ENCODE data around the gene SHCBP1L. TPM values are rescaled to one million over a fixed set of nuclear protein-coding genes. Genes with fewer than 3 reads are reported as not detected.
"Not testable (repeated sequence)": the region's sequence is repeated elsewhere in the genome, so short reads cannot be mapped to it uniquely, and the experiment has no call there.

SHCBP1L gene
- total RNA-seq, 2 donors from 2014 or later, result not detected

DNA sequence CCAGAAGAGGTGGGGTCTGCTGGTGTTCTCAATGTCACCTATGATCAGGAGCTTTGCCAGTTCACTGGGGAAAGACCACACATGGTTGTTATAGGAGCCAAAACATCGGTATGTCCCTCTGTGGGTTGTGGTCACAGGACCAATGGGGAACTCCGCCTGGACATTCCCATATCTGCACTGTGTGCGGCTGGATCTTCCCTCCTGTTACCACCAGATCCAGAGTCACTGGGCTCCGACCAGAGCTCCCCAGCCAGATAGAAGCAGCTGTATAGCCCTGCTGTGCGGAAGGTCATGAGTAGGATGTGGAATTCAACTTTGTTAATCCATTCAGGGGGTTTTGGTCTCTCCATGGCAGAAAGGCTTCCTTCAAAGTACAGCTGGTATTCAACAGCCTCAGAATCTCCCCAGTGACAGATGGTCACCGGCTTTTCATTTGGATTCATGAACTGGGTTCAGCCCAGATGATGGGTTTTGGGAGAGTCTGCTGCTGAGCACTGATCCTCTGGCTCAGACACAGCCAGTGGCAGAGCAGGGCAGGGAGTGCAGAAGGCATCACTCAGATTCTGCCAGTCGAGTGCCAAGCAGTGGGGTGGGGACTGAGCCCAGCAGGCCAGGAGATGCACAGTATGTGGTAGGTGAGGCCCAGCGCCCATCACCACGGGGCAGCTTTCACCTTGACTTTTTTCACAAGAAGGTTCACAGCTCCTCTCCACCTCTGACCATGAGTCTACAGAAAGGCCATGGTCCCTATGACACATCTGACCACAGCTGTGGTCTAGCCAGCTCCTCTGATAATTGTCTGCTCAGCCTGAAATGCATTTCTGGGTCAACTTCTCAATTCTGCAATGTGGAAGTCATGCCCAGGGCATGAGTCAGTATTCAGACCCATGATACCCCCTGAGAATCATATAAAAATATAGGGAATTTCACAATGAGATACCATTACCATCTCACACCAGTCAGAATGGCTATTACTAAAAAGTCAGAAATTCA, 2.9 kb upstream of the SHCBP1L start:
- no peak for DNase-seq

DNA sequence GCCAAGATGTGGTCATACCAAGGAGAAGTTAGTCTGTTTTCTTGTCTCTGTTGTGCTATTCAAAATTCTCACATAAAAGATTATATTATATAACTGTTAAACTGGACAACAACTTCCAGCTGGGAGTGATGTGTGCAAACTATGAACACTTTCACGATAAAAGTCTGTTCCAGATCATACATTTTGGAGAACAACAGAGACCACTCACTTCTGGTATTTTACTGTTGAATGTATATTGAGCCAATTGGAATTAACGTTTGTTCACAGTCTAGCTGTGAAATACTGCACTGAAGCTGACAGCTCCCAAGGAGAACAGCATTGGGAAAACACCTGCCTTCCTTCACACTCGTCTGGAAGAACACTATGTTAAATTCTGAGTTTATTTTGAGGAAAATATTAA, 860 bp upstream of the SHCBP1L start:
- no peak overlapping the region for H3K4me3 ChIP-seq
- H3K4me1 ChIP-seq, result no peaks in the 10 kb centered on the region
- no peak overlapping the region for H3K27ac ChIP-seq
- no peak overlapping the region for H3K9ac ChIP-seq (ENCODE audit: low read depth in 2 of 2, low read length in 2 of 2)
- no peaks in the 10 kb centered on the region for H3K36me3 ChIP-seq
- intact Hi-C loops (cut with DNase I), result no loop called here
- H3K9me3 ChIP-seq, result no peaks in the 10 kb centered on the region
- DNase-seq, result no peak
- TF ChIP-seq, protein P1, sequence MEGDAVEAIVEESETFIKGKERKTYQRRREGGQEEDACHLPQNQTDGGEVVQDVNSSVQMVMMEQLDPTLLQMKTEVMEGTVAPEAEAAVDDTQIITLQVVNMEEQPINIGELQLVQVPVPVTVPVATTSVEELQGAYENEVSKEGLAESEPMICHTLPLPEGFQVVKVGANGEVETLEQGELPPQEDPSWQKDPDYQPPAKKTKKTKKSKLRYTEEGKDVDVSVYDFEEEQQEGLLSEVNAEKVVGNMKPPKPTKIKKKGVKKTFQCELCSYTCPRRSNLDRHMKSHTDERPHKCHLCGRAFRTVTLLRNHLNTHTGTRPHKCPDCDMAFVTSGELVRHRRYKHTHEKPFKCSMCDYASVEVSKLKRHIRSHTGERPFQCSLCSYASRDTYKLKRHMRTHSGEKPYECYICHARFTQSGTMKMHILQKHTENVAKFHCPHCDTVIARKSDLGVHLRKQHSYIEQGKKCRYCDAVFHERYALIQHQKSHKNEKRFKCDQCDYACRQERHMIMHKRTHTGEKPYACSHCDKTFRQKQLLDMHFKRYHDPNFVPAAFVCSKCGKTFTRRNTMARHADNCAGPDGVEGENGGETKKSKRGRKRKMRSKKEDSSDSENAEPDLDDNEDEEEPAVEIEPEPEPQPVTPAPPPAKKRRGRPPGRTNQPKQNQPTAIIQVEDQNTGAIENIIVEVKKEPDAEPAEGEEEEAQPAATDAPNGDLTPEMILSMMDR (IDR thresholded peaks at IDR 0.05), result no peak
- H3K27me3 ChIP-seq, result no peaks in the 10 kb centered on the region

More for the DNA sequence above, 2.9 kb upstream of the SHCBP1L start:
- Histone ChIP-seq H3K4me3 (no peak overlapping the region), H3K36me3 (no peaks in the 10 kb centered on the region), H3K27me3 (no peaks in the 10 kb centered on the region), H3K9ac (ENCODE audit: low read depth in 2 of 2, low read length in 2 of 2) (no peak overlapping the region), H3K27ac (no peak overlapping the region), H3K9me3 (no peaks in the 10 kb centered on the region), H3K4me1 (no peaks in the 10 kb centered on the region)
- TF ChIP-seq, protein P1 (IDR thresholded peaks at IDR 0.05), result no peak
- intact Hi-C loops (cut with DNase I), result no loop called here

DNA sequence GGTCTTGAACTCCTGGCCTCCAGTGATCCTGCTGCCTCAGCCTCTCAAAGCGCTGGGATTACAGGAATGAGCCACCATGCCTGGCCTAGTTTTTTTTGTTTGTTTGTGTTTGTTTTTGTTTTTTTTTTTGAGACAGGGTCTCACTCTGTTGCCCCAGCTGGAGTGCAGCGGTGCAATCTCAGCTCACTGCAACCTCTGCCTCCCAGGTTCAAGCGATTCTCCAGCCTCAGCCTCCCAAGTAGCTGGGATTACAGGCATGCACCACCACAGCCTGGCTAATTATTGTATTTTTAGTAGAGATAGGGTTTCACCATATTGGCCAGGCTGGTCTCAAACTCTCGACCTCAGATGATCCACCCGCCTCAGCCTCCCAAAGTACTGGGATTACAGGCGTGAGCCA, 9.6 kb downstream of the SHCBP1L start:
- H3K9me3 ChIP-seq; DNase-seq; H3K27me3 ChIP-seq; intact Hi-C loops (cut with DNase I); H3K4me3 ChIP-seq; H3K27ac ChIP-seq; H3K4me1 ChIP-seq; H3K9ac ChIP-seq (ENCODE audit: low read depth in 2 of 2, low read length in 2 of 2); H3K36me3 ChIP-seq: not testable (repeated sequence)

DNA sequence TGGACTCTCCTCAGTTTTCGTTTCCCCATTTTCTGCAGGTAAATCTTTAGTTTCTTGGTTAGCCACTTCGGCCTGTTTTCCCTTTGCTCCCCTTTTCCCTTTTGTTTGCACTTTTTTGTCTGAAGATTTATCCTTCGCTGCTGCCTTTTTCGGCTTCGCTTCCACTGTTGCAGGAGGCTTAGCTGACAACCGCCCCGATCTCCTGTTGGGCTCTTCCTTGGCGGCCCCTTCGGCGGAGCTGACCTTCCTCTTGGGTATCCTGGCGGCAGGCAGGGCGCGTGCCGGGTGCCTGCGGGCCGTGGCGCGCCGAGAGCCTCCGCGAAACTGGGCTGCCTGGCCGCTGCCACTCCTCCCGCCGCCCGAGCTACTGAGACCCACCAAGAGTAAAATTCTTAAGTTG, 10.8 kb downstream of the SHCBP1L start:
- DNase-seq; H3K36me3 ChIP-seq; H3K9ac ChIP-seq (ENCODE audit: low read depth in 2 of 2, low read length in 2 of 2); H3K4me1 ChIP-seq; H3K4me3 ChIP-seq; intact Hi-C loops (cut with DNase I); H3K27ac ChIP-seq; H3K9me3 ChIP-seq; H3K27me3 ChIP-seq: not testable (repeated sequence)

DNA sequence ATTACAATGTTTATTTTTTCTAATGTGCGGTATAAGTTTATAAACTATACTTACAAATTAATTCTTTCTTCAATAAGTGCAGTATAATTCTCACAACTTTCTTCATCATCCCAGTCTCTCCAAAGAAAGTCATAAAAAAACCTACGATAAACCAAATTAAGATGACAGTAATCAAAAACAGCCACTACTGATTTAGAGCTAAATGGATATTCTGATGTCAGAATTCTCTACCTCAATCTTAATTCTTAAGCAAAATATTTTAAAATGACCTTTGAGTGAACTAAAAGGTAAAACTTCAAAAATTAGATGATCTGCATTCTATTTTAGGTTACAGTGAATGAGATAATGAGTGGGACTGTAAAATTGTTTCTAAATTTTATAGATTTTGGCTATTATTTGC, 13.6 kb downstream of the SHCBP1L start:
- Histone ChIP-seq H3K9ac (ENCODE audit: low read depth in 2 of 2, low read length in 2 of 2) (no peak overlapping the region), H3K27me3 (peaks cover 4% of the 10 kb centered on the region), H3K9me3 (no peaks in the 10 kb centered on the region), H3K4me3 (no peak overlapping the region), H3K4me1 (no peaks in the 10 kb centered on the region), H3K27ac (no peak overlapping the region), H3K36me3 (no peaks in the 10 kb centered on the region)
- intact Hi-C loops (cut with DNase I), result no loop called here
- TF ChIP-seq, protein P1 (IDR thresholded peaks at IDR 0.05), result no peak
- DNase-seq, result no peak

DNA sequence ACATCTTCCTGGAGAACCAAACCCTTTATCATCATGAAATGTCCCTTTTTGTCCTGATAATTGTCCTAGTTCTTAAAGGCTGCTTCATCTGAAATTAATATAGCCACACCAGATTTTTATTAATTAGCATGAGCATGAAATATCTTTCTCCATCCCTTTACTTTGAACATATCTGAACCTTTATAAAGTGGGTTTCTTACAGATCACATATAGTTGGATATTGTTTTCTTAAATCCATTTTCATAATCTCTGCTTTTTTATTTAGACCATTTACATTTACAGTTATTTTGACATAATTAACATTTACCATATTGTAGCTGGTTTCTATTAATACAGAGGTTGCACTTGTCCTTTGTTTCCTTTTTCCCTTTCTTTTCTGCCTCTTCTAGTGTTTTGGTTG, 17.2 kb downstream of the SHCBP1L start:
- H3K9ac ChIP-seq (ENCODE audit: low read depth in 2 of 2, low read length in 2 of 2), result no peak overlapping the region
- no peaks in the 10 kb centered on the region for H3K9me3 ChIP-seq
- TF ChIP-seq, protein P1 (IDR thresholded peaks at IDR 0.05), result no peak
- DNase-seq, result no peak
- H3K4me1 ChIP-seq, result no peaks in the 10 kb centered on the region
- H3K36me3 ChIP-seq, result no peaks in the 10 kb centered on the region
- intact Hi-C loops (cut with DNase I), result no loop called here
- no peak overlapping the region for H3K27ac ChIP-seq
- peaks cover 2% of the 10 kb centered on the region for H3K27me3 ChIP-seq
- H3K4me3 ChIP-seq, result no peak overlapping the region
